ENCODE measurements around the gene SLC22A5.

Gene SLC22A5

DNA sequence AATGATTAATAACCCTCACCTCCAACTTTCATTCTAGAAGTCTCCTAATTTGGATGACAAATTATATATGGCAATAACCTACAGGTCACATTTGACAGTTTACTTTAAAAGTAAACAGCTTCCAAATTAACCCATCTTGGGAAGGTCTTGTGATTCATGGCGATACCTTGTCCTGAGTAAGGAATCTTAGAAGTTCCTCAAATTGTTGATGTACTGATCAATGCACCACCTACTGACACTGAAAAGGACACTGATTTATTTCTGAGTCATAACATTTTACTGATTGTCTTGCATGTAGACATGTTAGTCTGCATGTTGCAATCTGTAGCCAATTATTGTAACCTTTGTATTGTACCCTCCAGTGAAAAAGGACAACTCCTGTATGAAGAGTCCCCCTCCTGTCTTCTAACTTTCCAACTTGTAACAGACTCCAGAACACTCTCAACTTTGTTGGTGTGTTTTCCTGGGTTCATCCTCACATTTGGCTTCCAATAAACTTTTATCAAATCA, 16.0 kb upstream of the SLC22A5 start:
- H3K27ac ChIP-seq (ENCODE audit: insufficient read depth in 1 of 2, low read depth in 1 of 2, low read length in 2 of 2, poor library complexity in 1 of 2, severe bottlenecking in 2 of 2): no peak overlapping the region
- DNase-seq: no peak
- POLR2A ChIA-PET: no interaction called here

GRCh38 chr5:132354381-132355139, 14.9 kb upstream of the SLC22A5 start:
- peaks cover 0 to 2% (median 0%) of the 10 kb centered on the region in 5 experiments for H3K9me3 ChIP-seq (ENCODE audit: control extremely low read depth in 1 of 5, control insufficient read depth in 4 of 5, insufficient read depth in 2 of 5, low read depth in 1 of 5, low read length in 4 of 5)
- H3K27ac ChIP-seq (ENCODE audit: insufficient read depth in 1 of 2, low read depth in 1 of 2, low read length in 2 of 2, poor library complexity in 1 of 2, severe bottlenecking in 2 of 2): no peak overlapping the region
- POLR2A ChIA-PET: no interaction called here
- WGBS (ENCODE audit: insufficient coverage): 86% methylated on average over 1 of the region's 1 CpG
- no peak overlapping the region for H3K4me3 ChIP-seq (ENCODE audit: control insufficient read depth in 1 of 7, extremely low read depth in 1 of 7, insufficient read depth in 4 of 7, low read depth in 2 of 7, low read length in 6 of 7)
- no peaks in the 10 kb centered on the region for H3K27me3 ChIP-seq (replicated peaks in 2 of 5; ENCODE audit: control insufficient read depth in 4 of 5, insufficient read depth in 5 of 5, low read length in 4 of 5)
- peaks cover 0 to 10% (median 1%) of the 10 kb centered on the region in 4 experiments for H3K36me3 ChIP-seq (ENCODE audit: control insufficient read depth in 4 of 4, insufficient read depth in 4 of 4, low read length in 3 of 4)
- H3K4me1 ChIP-seq (ENCODE audit: control extremely low read depth in 1 of 4, control insufficient read depth in 4 of 4, insufficient read depth in 4 of 4, low read length in 3 of 4): peaks cover 0 to 11% (median 3%) of the 10 kb centered on the region in 4 experiments
- CTCF ChIA-PET: interaction anchor here (0.9 to 2.1 kb wide), 3 partner anchors 14 to 20 kb away, joined by 3 to 7 read pairs (median 3); partner anchors contain the start of gene SLC22A5
- DNase-seq: peak in 2 of 3 donors; percentile 44 to 60

More for the DNA sequence above, 16.0 kb upstream of the SLC22A5 start:
- H3K4me1 ChIP-seq (ENCODE audit: control extremely low read depth in 1 of 4, control insufficient read depth in 4 of 4, insufficient read depth in 4 of 4, low read length in 3 of 4): peaks cover 0 to 11% (median 3%) of the 10 kb centered on the region in 4 experiments
- no peaks in the 10 kb centered on the region for H3K27me3 ChIP-seq (replicated peaks in 2 of 5; ENCODE audit: control insufficient read depth in 4 of 5, insufficient read depth in 5 of 5, low read length in 4 of 5)
- no peak overlapping the region for H3K4me3 ChIP-seq (ENCODE audit: control insufficient read depth in 1 of 7, extremely low read depth in 1 of 7, insufficient read depth in 4 of 7, low read depth in 2 of 7, low read length in 6 of 7)
- peaks cover 0 to 6% (median 0%) of the 10 kb centered on the region in 5 experiments for H3K9me3 ChIP-seq (ENCODE audit: control extremely low read depth in 1 of 5, control insufficient read depth in 4 of 5, insufficient read depth in 2 of 5, low read depth in 1 of 5, low read length in 4 of 5)
- H3K36me3 ChIP-seq (ENCODE audit: control insufficient read depth in 4 of 4, insufficient read depth in 4 of 4, low read length in 3 of 4): peaks cover 0 to 17% (median 0%) of the 10 kb centered on the region in 4 experiments
- CTCF ChIA-PET: interaction anchor here (2.1 kb wide), 1 partner anchor 15 kb away, joined by 7 read pairs; the partner anchor contains the start of gene SLC22A5
- WGBS (ENCODE audit: insufficient coverage): 100% methylated on average over 1 of the region's 1 CpG

DNA sequence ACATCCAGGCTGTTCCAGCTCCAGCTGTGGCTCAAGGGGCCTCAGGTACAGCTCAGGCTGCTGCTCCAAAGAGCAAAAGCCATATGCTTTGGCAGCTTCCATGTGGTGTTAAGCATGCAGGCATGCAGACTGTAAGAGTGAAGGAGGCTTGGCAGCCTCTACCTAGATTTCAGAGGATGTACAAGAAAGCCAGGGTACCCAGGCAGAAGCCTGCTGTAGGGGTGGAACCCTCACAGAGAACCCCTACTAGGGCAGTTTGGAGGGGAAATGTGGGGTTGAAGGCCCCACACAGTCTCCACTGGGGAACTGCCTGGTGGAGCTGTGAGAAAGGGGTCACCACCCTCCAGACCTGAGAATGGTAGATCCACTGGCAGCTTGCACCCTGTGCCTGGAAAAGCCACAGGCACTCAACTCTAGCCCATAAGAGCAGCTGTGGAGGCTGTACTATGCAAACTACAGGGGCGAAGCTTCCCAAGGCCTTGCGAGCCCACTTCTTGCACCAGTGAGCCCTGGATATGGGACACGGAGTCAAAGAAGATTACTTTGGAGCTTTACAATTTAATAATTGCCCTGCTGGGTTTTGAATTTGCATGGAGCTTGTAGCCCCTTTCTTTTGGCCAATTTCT, 14.3 kb upstream of the SLC22A5 start:
- no peaks in the 10 kb centered on the region for H3K9me3 ChIP-seq (ENCODE audit: control extremely low read depth in 1 of 5, control insufficient read depth in 4 of 5, insufficient read depth in 2 of 5, low read depth in 1 of 5, low read length in 4 of 5)
- CTCF ChIA-PET: interaction anchor here (0.9 to 2.1 kb wide), 4 partner anchors 13 to 20 kb away, joined by 3 to 7 read pairs (median 3); partner anchors contain the start of gene SLC22A5
- H3K4me3 ChIP-seq (ENCODE audit: control insufficient read depth in 1 of 7, extremely low read depth in 1 of 7, insufficient read depth in 4 of 7, low read depth in 2 of 7, low read length in 6 of 7): no peak overlapping the region
- WGBS (ENCODE audit: insufficient coverage): 100% methylated on average over 3 of the region's 3 CpGs
- peaks cover 0 to 11% (median 3%) of the 10 kb centered on the region in 4 experiments for H3K4me1 ChIP-seq (ENCODE audit: control extremely low read depth in 1 of 4, control insufficient read depth in 4 of 4, insufficient read depth in 4 of 4, low read length in 3 of 4)
- POLR2A ChIA-PET: no interaction called here
- H3K27ac ChIP-seq (ENCODE audit: insufficient read depth in 1 of 2, low read depth in 1 of 2, low read length in 2 of 2, poor library complexity in 1 of 2, severe bottlenecking in 2 of 2): no peak overlapping the region
- no peak for DNase-seq
- peaks cover 0 to 9% (median 1%) of the 10 kb centered on the region in 4 experiments for H3K36me3 ChIP-seq (ENCODE audit: control insufficient read depth in 4 of 4, insufficient read depth in 4 of 4, low read length in 3 of 4)
- H3K27me3 ChIP-seq (replicated peaks in 2 of 5; ENCODE audit: control insufficient read depth in 4 of 5, insufficient read depth in 5 of 5, low read length in 4 of 5): no peaks in the 10 kb centered on the region

DNA sequence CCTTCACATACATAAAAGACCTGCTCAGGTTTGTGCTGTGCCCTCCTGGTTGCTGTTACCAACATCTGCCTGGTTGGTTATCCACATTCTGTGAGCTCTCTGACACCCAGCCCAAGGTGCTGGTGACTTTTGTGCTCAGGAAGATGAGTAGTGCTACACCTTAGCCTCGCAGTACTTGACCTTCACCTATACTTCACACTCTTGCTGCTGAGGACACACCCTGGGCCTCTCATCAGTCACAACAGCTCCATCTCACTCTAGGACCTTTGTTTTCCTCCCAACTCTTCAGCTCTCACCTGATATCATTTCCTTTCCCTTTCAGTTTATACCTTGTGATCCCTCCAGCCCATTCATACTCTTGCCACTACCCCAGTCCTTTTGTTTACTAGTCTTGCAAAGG, 10.7 kb upstream of the SLC22A5 start:
- H3K4me1 ChIP-seq (ENCODE audit: control extremely low read depth in 1 of 4, control insufficient read depth in 4 of 4, insufficient read depth in 4 of 4, low read length in 3 of 4): peaks cover 0 to 11% (median 3%) of the 10 kb centered on the region in 4 experiments
- H3K27ac ChIP-seq (ENCODE audit: insufficient read depth in 1 of 2, low read depth in 1 of 2, low read length in 2 of 2, poor library complexity in 1 of 2, severe bottlenecking in 2 of 2): no peak overlapping the region
- 100% methylated on average over 1 of the region's 1 CpG for WGBS (ENCODE audit: insufficient coverage)
- H3K4me3 ChIP-seq (ENCODE audit: control insufficient read depth in 1 of 7, extremely low read depth in 1 of 7, insufficient read depth in 4 of 7, low read depth in 2 of 7, low read length in 6 of 7): no peak overlapping the region
- ChIA-PET CTCF (interaction anchor here (0.9 to 1.1 kb wide), 3 partner anchors 18 to 87 kb away, joined by 3 to 4 read pairs (median 3); no protein-coding TSS in a partner anchor), POLR2A (no interaction called here)
- H3K27me3 ChIP-seq (replicated peaks in 2 of 5; ENCODE audit: control insufficient read depth in 4 of 5, insufficient read depth in 5 of 5, low read length in 4 of 5): no peaks in the 10 kb centered on the region
- H3K36me3 ChIP-seq (ENCODE audit: control insufficient read depth in 4 of 4, insufficient read depth in 4 of 4, low read length in 3 of 4): peaks cover 0 to 8% (median 2%) of the 10 kb centered on the region in 4 experiments
- H3K9me3 ChIP-seq (ENCODE audit: control extremely low read depth in 1 of 5, control insufficient read depth in 4 of 5, insufficient read depth in 2 of 5, low read depth in 1 of 5, low read length in 4 of 5): no peaks in the 10 kb centered on the region
- DNase-seq: no peak

DNA sequence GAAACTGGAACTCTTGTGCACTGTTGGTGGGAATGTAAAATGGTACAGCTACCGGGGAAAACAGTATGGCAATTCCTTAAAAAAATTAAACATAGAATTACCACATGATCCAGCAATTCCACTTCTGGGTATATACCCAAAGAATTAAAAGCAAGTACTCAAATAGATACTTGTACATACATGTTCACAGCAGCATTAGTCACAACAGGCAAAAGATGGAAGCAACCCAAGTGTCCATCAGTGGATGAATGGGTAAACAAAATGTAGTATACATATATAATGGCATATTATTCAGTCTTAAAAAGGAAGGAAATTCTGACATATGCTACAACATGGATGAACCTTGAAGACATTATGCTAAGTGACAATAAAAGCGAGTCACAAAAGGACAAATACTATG, 7.4 kb upstream of the SLC22A5 start:
- CTCF ChIA-PET: interaction anchor here (1.2 kb wide), 1 partner anchor 66 kb away, joined by 3 read pairs; no protein-coding TSS in a partner anchor
- Histone ChIP-seq H3K36me3 (ENCODE audit: control insufficient read depth in 4 of 4, insufficient read depth in 4 of 4, low read length in 3 of 4) (peaks cover 0 to 16% (median 3%) of the 10 kb centered on the region in 4 experiments), H3K9me3 (ENCODE audit: control extremely low read depth in 1 of 5, control insufficient read depth in 4 of 5, insufficient read depth in 2 of 5, low read depth in 1 of 5, low read length in 4 of 5) (no peaks in the 10 kb centered on the region), H3K27ac (ENCODE audit: insufficient read depth in 1 of 2, low read depth in 1 of 2, low read length in 2 of 2, poor library complexity in 1 of 2, severe bottlenecking in 2 of 2) (no peak overlapping the region), H3K27me3 (replicated peaks in 2 of 5; ENCODE audit: control insufficient read depth in 4 of 5, insufficient read depth in 5 of 5, low read length in 4 of 5) (no peaks in the 10 kb centered on the region), H3K4me3 (ENCODE audit: control insufficient read depth in 1 of 7, extremely low read depth in 1 of 7, insufficient read depth in 4 of 7, low read depth in 2 of 7, low read length in 6 of 7) (no peak overlapping the region), H3K4me1 (ENCODE audit: control extremely low read depth in 1 of 4, control insufficient read depth in 4 of 4, insufficient read depth in 4 of 4, low read length in 3 of 4) (no peaks in the 10 kb centered on the region)
- DNase-seq: no peak
- POLR2A ChIA-PET: no interaction called here
- WGBS (ENCODE audit: insufficient coverage): 100% methylated on average over 1 of the region's 2 CpGs

DNA sequence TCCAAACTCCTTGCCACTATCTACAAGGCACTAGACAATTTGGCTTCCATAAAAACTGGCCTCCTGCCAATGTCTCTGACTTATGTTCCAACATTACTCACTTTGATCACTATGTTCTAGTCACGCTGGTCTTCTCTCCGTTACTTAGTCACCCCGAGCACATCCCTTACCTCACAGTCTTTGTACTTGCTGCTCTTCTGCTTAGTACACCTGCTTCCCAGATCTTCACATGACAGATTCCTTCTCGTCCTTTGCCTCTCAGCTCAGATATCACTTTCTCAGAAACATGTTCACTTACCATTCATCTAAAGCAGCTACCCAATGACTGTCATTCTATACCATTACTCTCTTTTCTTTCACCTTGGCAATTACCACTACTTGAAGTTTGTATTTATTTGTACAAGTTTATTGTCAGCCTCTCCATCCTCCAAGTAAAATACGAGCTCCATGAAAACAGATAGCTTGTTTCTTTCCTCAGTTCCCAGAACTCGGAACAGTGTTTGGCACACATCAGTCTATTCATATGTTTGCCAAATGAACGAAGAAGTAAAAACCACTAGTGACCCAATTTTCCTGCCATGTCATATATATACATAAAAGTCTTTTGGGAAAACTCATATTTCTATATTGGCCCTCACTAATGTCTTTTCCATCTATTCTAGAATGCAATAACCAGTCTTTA, 5.9 kb upstream of the SLC22A5 start:
- WGBS (ENCODE audit: insufficient coverage): 100% methylated on average over 5 of the region's 7 CpGs
- H3K27me3 ChIP-seq (replicated peaks in 2 of 5; ENCODE audit: control insufficient read depth in 4 of 5, insufficient read depth in 5 of 5, low read length in 4 of 5): no peaks in the 10 kb centered on the region
- no peak overlapping the region for H3K4me3 ChIP-seq (ENCODE audit: control insufficient read depth in 1 of 7, extremely low read depth in 1 of 7, insufficient read depth in 4 of 7, low read depth in 2 of 7, low read length in 6 of 7)
- no peak for DNase-seq
- H3K27ac ChIP-seq (ENCODE audit: insufficient read depth in 1 of 2, low read depth in 1 of 2, low read length in 2 of 2, poor library complexity in 1 of 2, severe bottlenecking in 2 of 2): no peak overlapping the region
- ChIA-PET CTCF (interaction anchor here (1.1 to 1.2 kb wide), 2 partner anchors 12 to 67 kb away, joined by 3 read pairs; no protein-coding TSS in a partner anchor), POLR2A (interaction anchor here (0.7 kb wide), 1 partner anchor 29 kb away, joined by 3 read pairs; no protein-coding TSS in a partner anchor)
- H3K36me3 ChIP-seq (ENCODE audit: control insufficient read depth in 4 of 4, insufficient read depth in 4 of 4, low read length in 3 of 4): peaks cover 0 to 16% (median 3%) of the 10 kb centered on the region in 4 experiments
- no peaks in the 10 kb centered on the region for H3K9me3 ChIP-seq (ENCODE audit: control extremely low read depth in 1 of 5, control insufficient read depth in 4 of 5, insufficient read depth in 2 of 5, low read depth in 1 of 5, low read length in 4 of 5)
- no peaks in the 10 kb centered on the region for H3K4me1 ChIP-seq (ENCODE audit: control extremely low read depth in 1 of 4, control insufficient read depth in 4 of 4, insufficient read depth in 4 of 4, low read length in 3 of 4)
